ENCODE data around the gene ZKSCAN1. TPM values are rescaled to one million over a fixed set of nuclear protein-coding genes. Genes with fewer than 3 reads are reported as not detected.

ZKSCAN1 gene
- total RNA-seq (2022; extraction: Qiagen RNA extraction) = 6.9 to 9.8 TPM (median 9.1 TPM) in 5 replicates

DNA sequence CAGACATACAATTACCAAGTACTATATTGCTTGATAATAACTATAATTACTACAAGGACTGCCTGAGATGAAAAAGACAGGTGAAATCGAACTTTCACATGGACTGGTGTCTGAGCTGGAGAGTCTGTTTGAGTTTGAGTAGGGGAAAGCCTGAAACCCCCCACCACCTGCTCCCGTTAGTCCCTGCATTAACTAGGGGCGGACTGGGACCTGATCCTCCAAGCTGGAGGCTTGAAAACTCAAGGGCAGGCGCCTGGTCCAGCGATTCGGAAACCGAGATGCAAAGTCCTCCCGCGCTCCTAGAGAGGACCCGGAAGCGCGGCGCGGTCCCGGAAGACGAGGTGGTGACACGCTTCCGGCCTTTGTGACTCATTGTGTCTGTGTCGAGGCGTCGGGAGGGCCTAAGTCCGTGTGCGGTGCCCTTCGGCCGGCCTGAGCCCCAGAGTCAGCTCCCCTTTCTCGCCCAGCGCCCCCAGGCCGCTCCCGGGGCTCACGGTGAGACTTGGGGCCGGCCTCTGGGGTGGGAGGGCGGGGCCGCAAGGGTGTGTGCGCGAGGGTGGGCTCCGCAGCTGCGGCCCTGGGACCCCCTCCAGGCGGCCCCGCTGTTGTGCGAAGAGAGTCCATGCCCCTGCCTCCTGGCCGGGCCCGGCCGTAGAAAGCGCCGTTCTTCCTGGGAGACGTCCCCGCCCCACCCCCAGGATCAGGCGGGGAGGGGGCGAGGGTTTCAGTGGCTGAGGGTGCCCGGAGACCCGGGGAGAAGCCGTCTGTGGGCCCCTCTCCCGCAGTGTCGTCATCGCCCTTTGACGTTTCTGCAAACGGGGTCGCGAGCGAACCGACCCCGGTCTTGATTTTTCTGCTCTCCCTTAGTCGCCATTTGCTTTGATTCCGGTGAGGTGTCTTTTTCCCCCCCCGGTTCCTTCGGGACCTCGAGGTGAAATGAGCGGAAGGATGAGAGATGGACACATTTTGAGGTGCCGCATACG lies at the start of gene ZKSCAN1:
TSS of gene ZKSCAN1 (plus strand) at position 365 of the 983 bp plus-strand sequence. CDS start 7,911 bp downstream, outside the sequence.

DNA sequence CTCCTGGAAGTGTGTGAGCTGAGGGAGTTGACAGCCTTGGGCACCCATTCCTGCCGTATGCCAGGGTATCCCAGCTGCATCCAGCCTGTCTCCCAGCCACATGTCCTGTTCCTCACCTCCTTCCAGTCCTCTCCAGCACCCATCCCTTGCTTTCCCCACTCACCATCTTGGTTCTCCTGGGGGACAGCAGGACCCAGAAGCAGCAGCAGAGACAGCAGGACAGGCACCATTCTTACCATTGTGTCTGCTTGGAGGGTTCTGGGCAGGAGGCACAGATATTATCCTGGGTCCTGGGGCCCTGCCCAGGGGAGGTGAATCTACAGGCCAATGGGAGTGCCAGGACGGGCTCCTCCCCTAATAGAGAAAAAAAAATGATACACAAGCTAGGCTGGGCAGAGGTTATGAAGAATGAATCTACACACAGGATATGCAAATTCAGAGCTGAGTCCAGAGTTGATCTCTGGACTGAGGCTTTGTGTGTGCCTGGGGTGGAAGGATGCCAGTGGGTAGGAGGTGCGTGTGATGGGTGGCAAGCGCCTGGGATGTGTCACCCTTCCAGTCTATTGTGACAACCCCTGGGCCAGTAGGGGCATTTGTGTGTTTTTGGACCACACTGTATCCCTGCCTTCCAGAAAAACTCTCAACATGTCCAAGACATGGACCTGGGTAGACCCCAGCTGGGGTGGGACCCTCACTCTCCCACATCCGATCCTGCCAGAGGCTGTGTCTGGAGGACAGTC lies 39.4 kb upstream of the ZKSCAN1 start, which contains the start of gene AZGP1:
TSS of gene AZGP1 (minus strand) at position 250 of the 740 bp plus-strand sequence. CDS start at position 239, 11 bp downstream.

DNA sequence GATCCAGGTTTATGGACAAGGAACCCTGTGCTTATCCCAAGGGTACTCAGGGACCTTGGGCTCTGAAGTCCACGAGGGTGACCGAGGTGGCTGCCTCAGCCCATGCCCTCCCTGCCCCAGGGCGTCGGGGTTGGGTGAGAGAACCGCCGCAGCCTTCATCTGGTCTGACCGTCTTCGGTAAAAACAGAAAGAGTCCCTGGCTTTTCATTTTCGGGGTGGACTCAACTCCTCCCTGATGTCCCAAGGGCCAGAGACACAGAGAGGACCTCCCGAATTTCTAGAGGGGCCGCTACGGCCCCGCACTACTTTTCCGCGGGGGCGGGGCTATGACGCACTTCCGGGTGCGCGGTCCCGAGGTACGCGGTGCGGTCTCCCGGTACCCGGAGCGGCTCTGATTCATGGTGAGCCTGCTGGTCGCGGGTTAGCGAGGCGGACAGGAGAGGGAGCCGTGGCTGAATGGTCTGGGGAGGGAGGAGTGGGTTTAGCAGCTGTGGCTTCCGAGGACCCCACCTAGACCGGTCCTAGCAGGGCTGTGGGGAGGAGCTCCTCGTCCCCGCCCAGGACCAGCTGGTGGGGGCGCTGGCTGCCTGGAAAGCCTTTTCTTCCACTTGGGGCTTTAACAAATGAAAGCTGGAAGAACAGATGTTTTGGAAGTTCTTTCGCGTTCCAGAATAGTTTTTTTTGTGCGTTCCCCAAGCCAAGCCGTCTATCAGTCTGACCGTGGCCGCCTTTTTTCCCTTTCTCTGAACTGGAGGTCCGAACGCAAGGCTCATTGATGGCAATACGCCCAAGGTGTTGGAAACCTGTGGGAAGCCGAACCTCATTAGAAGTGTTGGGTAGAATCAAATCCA lies 34.3 kb downstream of the ZKSCAN1 start, which contains the start of gene ZSCAN21:
TSS of gene ZSCAN21 (plus strand) at position 334 of the 851 bp plus-strand sequence. CDS start 7,233 bp downstream, outside the sequence.

DNA sequence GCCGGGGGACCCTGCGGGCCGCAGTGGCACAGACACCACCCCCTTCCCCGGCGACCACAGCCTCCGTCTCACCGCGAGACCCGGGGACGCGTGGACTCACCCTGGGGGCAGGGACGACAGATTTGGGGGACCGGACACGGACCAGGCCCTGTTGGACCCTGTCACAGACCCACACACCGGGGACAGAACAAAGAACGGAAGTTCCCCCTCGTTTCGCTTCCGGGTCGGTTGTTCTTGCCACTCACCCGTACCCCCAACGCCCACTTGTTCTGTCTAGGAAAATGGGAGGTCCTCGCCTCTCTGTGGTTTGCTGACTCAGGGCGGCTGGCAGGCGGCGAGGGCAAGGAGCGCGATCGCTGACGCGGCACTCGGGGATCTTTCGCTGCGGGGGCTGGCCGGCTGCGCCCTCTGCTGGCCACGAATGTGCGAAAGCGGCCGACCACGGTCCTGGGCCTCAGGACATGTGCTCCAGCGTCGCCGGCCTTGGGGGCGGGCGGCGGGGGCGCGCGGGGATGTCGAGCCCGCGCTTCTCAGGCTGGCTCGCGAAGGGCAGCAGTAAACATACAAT lies 66.2 kb downstream of the ZKSCAN1 start, which contains the start of gene ZNF3:
TSS of gene ZNF3 (minus strand) at position 189 of the 568 bp plus-strand sequence. CDS start 4,366 bp downstream, outside the sequence.

DNA sequence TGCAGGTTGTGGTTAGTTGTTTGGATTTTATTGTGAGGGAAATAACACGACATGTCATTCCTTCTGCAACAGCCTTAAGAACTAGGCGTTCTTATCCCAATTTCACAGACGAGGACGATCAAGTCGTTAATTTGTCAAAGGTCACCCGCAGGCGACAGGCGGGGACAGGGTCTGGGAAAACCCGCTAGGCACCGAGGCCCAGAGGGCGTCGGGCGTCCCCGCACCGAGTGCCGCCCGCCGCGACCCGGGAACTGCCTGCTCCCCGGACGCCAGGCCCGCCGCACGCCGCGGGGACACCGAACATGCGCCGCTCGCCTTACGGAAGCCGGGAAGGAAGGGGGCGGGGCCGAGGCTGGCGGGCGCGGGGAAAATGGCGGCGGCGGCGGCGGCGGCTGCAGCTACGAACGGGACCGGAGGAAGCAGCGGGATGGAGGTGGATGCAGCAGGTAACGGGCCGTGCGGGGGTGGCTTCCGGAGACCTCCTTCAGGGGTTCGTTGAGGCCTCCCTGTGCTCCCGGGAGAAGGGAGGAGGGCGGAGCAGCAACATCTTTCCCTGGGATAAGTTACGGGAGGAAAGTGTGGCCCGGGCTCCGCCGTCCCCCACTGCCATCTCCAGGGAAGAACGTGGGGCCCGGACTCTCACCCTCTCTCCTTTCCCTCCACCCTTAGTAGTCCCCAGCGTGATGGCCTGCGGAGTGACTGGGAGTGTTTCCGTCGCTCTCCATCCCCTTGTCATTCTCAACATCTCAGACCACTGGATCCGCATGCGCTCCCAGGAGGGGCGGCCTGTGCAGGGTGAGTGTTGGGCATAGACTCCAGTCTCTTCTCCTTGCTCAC lies 73.4 kb downstream of the ZKSCAN1 start, which contains the start of gene COPS6:
TSS of gene COPS6 (plus strand) at position 349 of the 837 bp plus-strand sequence. CDS start at position 371, 22 bp downstream.

Other genes starting within 250 kb of the ZKSCAN1 start
- gene CYP3A4, start 231.4 kb upstream of the ZKSCAN1 start, total RNA-seq (2022; extraction: Qiagen RNA extraction) = 0.06 to 0.10 TPM (median 0.10 TPM) in 4 of 5 replicates, not detected in the other
- not detected in 5 replicates for gene CYP3A43, start 187.6 kb upstream of the ZKSCAN1 start, total RNA-seq (2022; extraction: Qiagen RNA extraction)
- not detected in 5 replicates for gene OR2AE1, start 138.6 kb upstream of the ZKSCAN1 start, total RNA-seq (2022; extraction: Qiagen RNA extraction)
- gene TRIM4, start 96.1 kb upstream of the ZKSCAN1 start, total RNA-seq (2022; extraction: Qiagen RNA extraction) = 24.8 to 32.0 TPM (median 26.0 TPM) in 5 replicates
- 0.09 to 0.24 TPM (median 0.20 TPM) in 4 of 5 replicates, not detected in the other for gene GJC3, start 86.0 kb upstream of the ZKSCAN1 start, total RNA-seq (2022; extraction: Qiagen RNA extraction)
- 0.17 TPM in 1 of 5 replicates, not detected in the others for gene AZGP1, start 39.6 kb upstream of the ZKSCAN1 start, total RNA-seq (2022; extraction: Qiagen RNA extraction)
- 10.5 to 12.3 TPM (median 11.1 TPM) in 5 replicates for gene ZSCAN21, start 34.2 kb downstream of the ZKSCAN1 start, total RNA-seq (2022; extraction: Qiagen RNA extraction)
- 18.5 to 25.1 TPM (median 19.1 TPM) in 5 replicates for gene ZNF3, start 66.1 kb downstream of the ZKSCAN1 start, total RNA-seq (2022; extraction: Qiagen RNA extraction)
- 144 to 180 TPM (median 173 TPM) in 5 replicates for gene COPS6, start 73.4 kb downstream of the ZKSCAN1 start, total RNA-seq (2022; extraction: Qiagen RNA extraction)
- gene MCM7, start 85.8 kb downstream of the ZKSCAN1 start, total RNA-seq (2022; extraction: Qiagen RNA extraction) = 224 to 242 TPM (median 235 TPM) in 5 replicates
- 13.4 to 15.1 TPM (median 14.2 TPM) in 5 replicates for gene AP4M1, start 86.0 kb downstream of the ZKSCAN1 start, total RNA-seq (2022; extraction: Qiagen RNA extraction)
- gene TAF6, start 103.8 kb downstream of the ZKSCAN1 start, total RNA-seq (2022; extraction: Qiagen RNA extraction) = 61.4 to 69.4 TPM (median 63.4 TPM) in 5 replicates
- 9.2 to 10.9 TPM (median 10.2 TPM) in 5 replicates for gene CNPY4, start 104.0 kb downstream of the ZKSCAN1 start, total RNA-seq (2022; extraction: Qiagen RNA extraction)
- 2.1 to 3.5 TPM (median 3.0 TPM) in 5 replicates for gene MBLAC1, start 111.4 kb downstream of the ZKSCAN1 start, total RNA-seq (2022; extraction: Qiagen RNA extraction)
- gene LAMTOR4, start 133.3 kb downstream of the ZKSCAN1 start, total RNA-seq (2022; extraction: Qiagen RNA extraction) = 148 to 203 TPM (median 179 TPM) in 5 replicates
- 9.6 to 13.2 TPM (median 12.4 TPM) in 5 replicates for gene TRAPPC14, start 143.1 kb downstream of the ZKSCAN1 start, total RNA-seq (2022; extraction: Qiagen RNA extraction)
- 0.02 to 0.21 TPM (median 0.08 TPM) in 4 of 5 replicates, not detected in the other for gene GAL3ST4, start 153.0 kb downstream of the ZKSCAN1 start, total RNA-seq (2022; extraction: Qiagen RNA extraction)
- gene GPC2, start 161.8 kb downstream of the ZKSCAN1 start, total RNA-seq (2022; extraction: Qiagen RNA extraction) = 0.34 to 1.1 TPM (median 0.66 TPM) in 5 replicates
- 0.14 to 0.42 TPM (median 0.18 TPM) in 5 replicates for gene STAG3, start 162.3 kb downstream of the ZKSCAN1 start, total RNA-seq (2022; extraction: Qiagen RNA extraction)
- gene PVRIG, start 204.4 kb downstream of the ZKSCAN1 start, total RNA-seq (2022; extraction: Qiagen RNA extraction) = 0.05 TPM in 1 of 5 replicates, not detected in the others

All from A549 treated with AZD2906 at 1 μM for 4 hours (cell line).